ENCODE results near the gene YIF1B. TPM values are rescaled to one million over a fixed set of nuclear protein-coding genes. Genes with fewer than 3 reads are reported as not detected.

The YIF1B gene
- total and polyA plus RNA-seq, 7 experiments from 2014 or later = 26.1 to 84.7 (median 38.2) TPM

- Mint-ChIP-seq H3K4me3 (no peak overlapping the region), H3K4me1 (peaks cover 0 to 11% (median 4%) of the 10 kb centered on the region in 7 donors), H3K27ac (no peak overlapping the region), H3K9me3 (no peaks in the 10 kb centered on the region), H3K27me3 (no peaks in the 10 kb centered on the region), H3K36me3 (peaks cover 0 to 11% (median 3%) of the 10 kb centered on the region in 5 donors)
- no peaks in the 10 kb centered on the region for H3K4me1 ChIP-seq (ENCODE audit: control insufficient read depth in 2 of 2, insufficient read depth in 2 of 2, low read length in 2 of 2)
- no peaks in the 10 kb centered on the region for H3K27me3 ChIP-seq (ENCODE audit: control insufficient read depth in 2 of 2, insufficient read depth in 2 of 2, low read length in 2 of 2)
- ATAC-seq (no peak), DNase-seq (no peak)
- ChIA-PET CTCF (interaction anchor here (0.6 kb wide), 1 partner anchor 50 kb away, joined by 3 read pairs; no protein-coding TSS in a partner anchor), POLR2A (no interaction called here)
- no peaks in the 10 kb centered on the region for H3K9me3 ChIP-seq (ENCODE audit: control insufficient read depth in 2 of 3, low read length in 3 of 3)
- no peak overlapping the region for H3K4me3 ChIP-seq (ENCODE audit: low read length)
- intact Hi-C loops (cut with micrococcal nuclease) = no loop called here
- H3K36me3 ChIP-seq (ENCODE audit: control insufficient read depth in 2 of 3, insufficient read depth in 3 of 3, low read length in 3 of 3) = no peaks in the 10 kb centered on the region
- H3K27ac ChIP-seq (ENCODE audit: low read depth, low read length) = no peak overlapping the region
Measured at GRCh38 chr19:38274739-38275138, 41.0 kb downstream of the YIF1B start.

- H3K36me3 Mint-ChIP-seq = peaks cover 0 to 11% (median 3%) of the 10 kb centered on the region in 5 donors
- peaks cover 0 to 15% (median 4%) of the 10 kb centered on the region in 7 donors for H3K4me1 Mint-ChIP-seq
- ChIA-PET POLR2A (no interaction called here), CTCF (no interaction called here)
- DNase-seq (no peak), ATAC-seq (no peak)
- no peaks in the 10 kb centered on the region for H3K36me3 ChIP-seq (ENCODE audit: control insufficient read depth in 2 of 3, insufficient read depth in 3 of 3, low read length in 3 of 3)
- no peaks in the 10 kb centered on the region for H3K9me3 Mint-ChIP-seq
- no peak overlapping the region for H3K4me3 ChIP-seq (ENCODE audit: low read length)
- intact Hi-C loops (cut with micrococcal nuclease) = no loop called here
- no peaks in the 10 kb centered on the region for H3K27me3 ChIP-seq (ENCODE audit: control insufficient read depth in 2 of 2, insufficient read depth in 2 of 2, low read length in 2 of 2)
- H3K4me1 ChIP-seq (ENCODE audit: control insufficient read depth in 2 of 2, insufficient read depth in 2 of 2, low read length in 2 of 2) = no peaks in the 10 kb centered on the region
- no peaks in the 10 kb centered on the region for H3K27me3 Mint-ChIP-seq
- H3K27ac Mint-ChIP-seq = peak overlapping the region in 1 of 9 donors; percentile 69
- no peaks in the 10 kb centered on the region for H3K9me3 ChIP-seq (ENCODE audit: control insufficient read depth in 2 of 3, low read length in 3 of 3)
- H3K4me3 Mint-ChIP-seq = no peak overlapping the region
- no peak overlapping the region for H3K27ac ChIP-seq (ENCODE audit: low read depth, low read length)
Measured at GRCh38 chr19:38273499-38273898, 42.2 kb downstream of the YIF1B start.

- Histone ChIP-seq H3K36me3 (ENCODE audit: control insufficient read depth in 2 of 3, insufficient read depth in 3 of 3, low read length in 3 of 3) (no peaks in the 10 kb centered on the region), H3K4me1 (ENCODE audit: control insufficient read depth in 2 of 2, insufficient read depth in 2 of 2, low read length in 2 of 2) (no peaks in the 10 kb centered on the region), H3K4me3 (ENCODE audit: low read length) (no peak overlapping the region), H3K27ac (ENCODE audit: low read depth, low read length) (no peak overlapping the region), H3K9me3 (ENCODE audit: control insufficient read depth in 2 of 3, low read length in 3 of 3) (no peaks in the 10 kb centered on the region), H3K27me3 (ENCODE audit: control insufficient read depth in 2 of 2, insufficient read depth in 2 of 2, low read length in 2 of 2) (no peaks in the 10 kb centered on the region)
- Mint-ChIP-seq H3K4me3 (no peak overlapping the region), H3K4me1 (peaks cover 10 to 37% (median 25%) of the 10 kb centered on the region in 7 donors), H3K9me3 (no peaks in the 10 kb centered on the region), H3K36me3 (peaks cover 0 to 11% (median 3%) of the 10 kb centered on the region in 5 donors), H3K27me3 (no peaks in the 10 kb centered on the region), H3K27ac (no peak overlapping the region)
- CTCF ChIA-PET = interaction anchor here (0.5 kb wide), 1 partner anchor 69 kb away, joined by 4 read pairs; no protein-coding TSS in a partner anchor
- ATAC-seq = no peak
- DNase-seq = no peak
- intact Hi-C loops (cut with micrococcal nuclease) = no loop called here
- POLR2A ChIA-PET = no interaction called here
Measured at GRCh38 chr19:38270587-38271167, 45.1 kb downstream of the YIF1B start.

GRCh38 chr19:38268539-38268938 lies 47.2 kb downstream of the YIF1B start:
- intact Hi-C loops (cut with micrococcal nuclease) = no loop called here
- ATAC-seq (no peak), DNase-seq (no peak)
- ChIA-PET CTCF (no interaction called here), POLR2A (no interaction called here)
- H3K27ac Mint-ChIP-seq = peak overlapping the region in 1 of 9 donors; percentile 41
- Histone ChIP-seq H3K4me3 (ENCODE audit: low read length) (no peak overlapping the region), H3K27ac (ENCODE audit: low read depth, low read length) (no peak overlapping the region), H3K9me3 (ENCODE audit: control insufficient read depth in 2 of 3, low read length in 3 of 3) (no peaks in the 10 kb centered on the region), H3K36me3 (ENCODE audit: control insufficient read depth in 2 of 3, insufficient read depth in 3 of 3, low read length in 3 of 3) (no peaks in the 10 kb centered on the region), H3K27me3 (ENCODE audit: control insufficient read depth in 2 of 2, insufficient read depth in 2 of 2, low read length in 2 of 2) (no peaks in the 10 kb centered on the region), H3K4me1 (ENCODE audit: control insufficient read depth in 2 of 2, insufficient read depth in 2 of 2, low read length in 2 of 2) (peaks cover 4 to 10% of the 10 kb centered on the region in 2 donors)
- H3K27me3 Mint-ChIP-seq = no peaks in the 10 kb centered on the region
- no peak overlapping the region for H3K4me3 Mint-ChIP-seq
- peaks cover 22 to 49% (median 38%) of the 10 kb centered on the region in 7 donors for H3K4me1 Mint-ChIP-seq
- peaks cover 0 to 8% (median under 1%) of the 10 kb centered on the region in 5 donors for H3K36me3 Mint-ChIP-seq
- no peaks in the 10 kb centered on the region for H3K9me3 Mint-ChIP-seq

GRCh38 chr19:38267761-38268483 lies 47.8 kb downstream of the YIF1B start:
- no peaks in the 10 kb centered on the region for H3K27me3 ChIP-seq (ENCODE audit: control insufficient read depth in 2 of 2, insufficient read depth in 2 of 2, low read length in 2 of 2)
- Mint-ChIP-seq H3K27ac (peak overlapping the region in 3 of 9 donors; percentile 21 to 86 (median 31)), H3K4me1 (peaks cover 22 to 48% (median 39%) of the 10 kb centered on the region in 7 donors), H3K27me3 (no peaks in the 10 kb centered on the region), H3K36me3 (peaks cover 0 to 6% (median 0%) of the 10 kb centered on the region in 5 donors), H3K4me3 (no peak overlapping the region), H3K9me3 (no peaks in the 10 kb centered on the region)
- ATAC-seq (no peak), DNase-seq (no peak)
- no peaks in the 10 kb centered on the region for H3K9me3 ChIP-seq (ENCODE audit: control insufficient read depth in 2 of 3, low read length in 3 of 3)
- CTCF ChIA-PET = no interaction called here
- POLR2A ChIA-PET = interaction anchor here (0.6 kb wide), 1 partner anchor 102 kb away, joined by 3 read pairs; no protein-coding TSS in a partner anchor
- H3K4me3 ChIP-seq (ENCODE audit: low read length) = no peak overlapping the region
- peaks cover 4 to 10% of the 10 kb centered on the region in 2 donors for H3K4me1 ChIP-seq (ENCODE audit: control insufficient read depth in 2 of 2, insufficient read depth in 2 of 2, low read length in 2 of 2)
- intact Hi-C loops (cut with micrococcal nuclease) = no loop called here
- H3K36me3 ChIP-seq (ENCODE audit: control insufficient read depth in 2 of 3, insufficient read depth in 3 of 3, low read length in 3 of 3) = no peaks in the 10 kb centered on the region
- no peak overlapping the region for H3K27ac ChIP-seq (ENCODE audit: low read depth, low read length)

- DNase-seq (no peak), ATAC-seq (no peak)
- Histone ChIP-seq H3K27me3 (ENCODE audit: control insufficient read depth in 2 of 2, insufficient read depth in 2 of 2, low read length in 2 of 2) (no peaks in the 10 kb centered on the region), H3K9me3 (ENCODE audit: control insufficient read depth in 2 of 3, low read length in 3 of 3) (no peaks in the 10 kb centered on the region), H3K36me3 (ENCODE audit: control insufficient read depth in 2 of 3, insufficient read depth in 3 of 3, low read length in 3 of 3) (no peaks in the 10 kb centered on the region), H3K4me1 (ENCODE audit: control insufficient read depth in 2 of 2, insufficient read depth in 2 of 2, low read length in 2 of 2) (peaks cover 4 to 10% of the 10 kb centered on the region in 2 donors), H3K27ac (ENCODE audit: low read depth, low read length) (no peak overlapping the region), H3K4me3 (ENCODE audit: low read length) (no peak overlapping the region)
- POLR2A ChIA-PET = interaction anchor here (0.6 kb wide), 1 partner anchor 1150 kb away, joined by 4 read pairs; no protein-coding TSS in a partner anchor
- CTCF ChIA-PET = no interaction called here
- Mint-ChIP-seq H3K27me3 (no peaks in the 10 kb centered on the region), H3K27ac (peak overlapping the region in 7 of 9 donors; percentile 3 to 86 (median 56)), H3K36me3 (peaks cover 0 to 6% (median 0%) of the 10 kb centered on the region in 5 donors), H3K4me3 (peak overlapping the region in 3 of 10 donors; percentile 18 to 49 (median 34)), H3K9me3 (no peaks in the 10 kb centered on the region), H3K4me1 (peaks cover 18 to 51% (median 39%) of the 10 kb centered on the region in 7 donors)
- intact Hi-C loops (cut with micrococcal nuclease) = no loop called here
Measured at GRCh38 chr19:38266981-38267597, 48.7 kb downstream of the YIF1B start.
